ENCODE data around the gene ARFGAP1. TPM values are rescaled to one million over a fixed set of nuclear protein-coding genes. Genes with fewer than 3 reads are reported as not detected.

The ARFGAP1 gene
- total RNA-seq, 1 donor from 2014 or later = 25.3 TPM

GRCh38 chr20:63322146-63322932 lies 49.7 kb downstream of the ARFGAP1 start:
- DNase-seq (peak; percentile 27), ATAC-seq (ENCODE audit: poor library complexity) (no peak)
- intact Hi-C loops (cut with DNase I) = no loop called here

- DNase-seq = peak; percentile 26
- no peak for ATAC-seq (ENCODE audit: poor library complexity)
- intact Hi-C loops (cut with DNase I) = no loop called here
Observed at GRCh38 chr20:63322933-63323273, 50.3 kb downstream of the ARFGAP1 start.

GRCh38 chr20:63323357-63323981 lies 50.9 kb downstream of the ARFGAP1 start:
- intact Hi-C loops (cut with DNase I) = no loop called here
- no peak for ATAC-seq (ENCODE audit: poor library complexity)
- peak; percentile 15 for DNase-seq

- DNase-seq (peak; percentile 17), ATAC-seq (ENCODE audit: poor library complexity) (no peak)
- intact Hi-C loops (cut with DNase I) = no loop called here
Observed at GRCh38 chr20:63325021-63325471, 52.4 kb downstream of the ARFGAP1 start.

- DNase-seq (peak; percentile 19), ATAC-seq (ENCODE audit: poor library complexity) (no peak)
- intact Hi-C loops (cut with DNase I) = no loop called here
Observed at GRCh38 chr20:63325554-63326313, 53.1 kb downstream of the ARFGAP1 start.

- ATAC-seq (ENCODE audit: poor library complexity) = no peak
- intact Hi-C loops (cut with DNase I) = no loop called here
- peak; percentile 20 for DNase-seq
Observed at GRCh38 chr20:63326314-63327230, 54.0 kb downstream of the ARFGAP1 start.

- intact Hi-C loops (cut with DNase I) = no loop called here
- ATAC-seq (ENCODE audit: poor library complexity) (no peak), DNase-seq (no peak)
Observed at GRCh38 chr20:63327231-63327745, 54.7 kb downstream of the ARFGAP1 start.

GRCh38 chr20:63328026-63328700 lies 55.5 kb downstream of the ARFGAP1 start:
- peak; percentile 32 for DNase-seq
- ATAC-seq (ENCODE audit: poor library complexity) = no peak
- intact Hi-C loops (cut with DNase I) = no loop called here

GRCh38 chr20:63328718-63329275 lies 56.2 kb downstream of the ARFGAP1 start:
- ATAC-seq (ENCODE audit: poor library complexity) (no peak), DNase-seq (peak; percentile 30)
- intact Hi-C loops (cut with DNase I) = no loop called here

GRCh38 chr20:63329331-63330083 lies 56.9 kb downstream of the ARFGAP1 start:
- ATAC-seq (ENCODE audit: poor library complexity) = no peak
- intact Hi-C loops (cut with DNase I) = no loop called here

GRCh38 chr20:63330084-63330760 lies 57.6 kb downstream of the ARFGAP1 start:
- ATAC-seq (ENCODE audit: poor library complexity) (no peak), DNase-seq (peak; percentile 38)
- intact Hi-C loops (cut with DNase I) = no loop called here

More at GRCh38 chr20:63329331-63330083, 56.9 kb downstream of the ARFGAP1 start:
- DNase-seq = peak; percentile 30

GRCh38 chr20:63330940-63331339 lies 58.3 kb downstream of the ARFGAP1 start:
- no peak for ATAC-seq (ENCODE audit: poor library complexity)

GRCh38 chr20:63331741-63332400 lies 59.3 kb downstream of the ARFGAP1 start:
- intact Hi-C loops (cut with DNase I) = no loop called here
- no peak for ATAC-seq (ENCODE audit: poor library complexity)
- peak; percentile 21 for DNase-seq

More at GRCh38 chr20:63330940-63331339, 58.3 kb downstream of the ARFGAP1 start:
- intact Hi-C loops (cut with DNase I) = no loop called here
- peak; percentile 26 for DNase-seq

- intact Hi-C loops (cut with DNase I) = no loop called here
- ATAC-seq (ENCODE audit: poor library complexity) (no peak), DNase-seq (peak; percentile 27)
Observed at GRCh38 chr20:63332488-63333240, 60.1 kb downstream of the ARFGAP1 start.

GRCh38 chr20:63333241-63333836 lies 60.7 kb downstream of the ARFGAP1 start:
- intact Hi-C loops (cut with DNase I) = no loop called here
- ATAC-seq (ENCODE audit: poor library complexity) (no peak), DNase-seq (peak; percentile 28)
